K562 (cell line): ENCODE data around the gene CRAMP1. TPM values are rescaled to one million over a fixed set of nuclear protein-coding genes. Genes with fewer than 3 reads are reported as not detected.

Experiments used
- ARID3B ChIP-seq: fragments of 250-450 bp; sonication (Bioruptor Pico); IDR thresholded peaks from 2 replicates; pipeline ENCODE4 v1.4.0; 2020; ENCODE audit warnings: borderline replicate concordance
- CREB5 ChIP-seq: fragments of 250-450 bp; sonication (Bioruptor Pico); IDR thresholded peaks from 2 replicates; pipeline ENCODE4 v1.5.0; 2020; ENCODE audit warnings: mild to moderate bottlenecking
- E2F6 ChIP-seq, 2 experiments: IDR thresholded peaks; 2 replicates each; pipeline ENCODE4 v1.6.1; 2011; ENCODE audit warnings: borderline replicate concordance in 1 of 2, control low read depth in 1 of 2, low read depth in 1 of 2, low read length in 1 of 2, mild to moderate bottlenecking in 1 of 2, mixed read lengths in 1 of 2, moderate library complexity in 1 of 2; ENCODE audit not compliant: insufficient read depth in 1 of 2, insufficient read length in 1 of 2, poor library complexity in 1 of 2, severe bottlenecking in 1 of 2; ENCODE audit errors: extremely low read depth in 1 of 2
- ESRRA ChIP-seq: fragments of 450-650 bp; IDR thresholded peaks from 2 replicates; pipeline ENCODE4 v1.6.1; 2014; ENCODE audit warnings: low read depth, mild to moderate bottlenecking, moderate library complexity, borderline replicate concordance
- FOXP1 ChIP-seq: sonication (generic); formaldehyde crosslinking; IDR thresholded peaks from 2 replicates; pipeline ENCODE4 v1.8.0; 2022; ENCODE audit warnings: mild to moderate bottlenecking, missing genetic modification reagents
- L3MBTL2 ChIP-seq: fragments of 450-650 bp; IDR thresholded peaks from 2 replicates; pipeline ENCODE4 v1.6.1; 2016; ENCODE audit warnings: mild to moderate bottlenecking, moderate library complexity
- MLLT1 ChIP-seq, 2 experiments: fragments of 450-650 bp; IDR thresholded peaks; 2 replicates each; pipeline ENCODE4 v1.6.1; 2016
- NUFIP1 ChIP-seq: fragments of 450-650 bp; IDR thresholded peaks from 2 replicates; pipeline ENCODE4 v1.6.1; 2018; ENCODE audit not compliant: partially characterized antibody
- SAP30 ChIP-seq: fragments of 200-600 bp; sonication (generic); IDR thresholded peaks from 2 replicates; pipeline ENCODE4 v1.6.1; 2012; ENCODE audit warnings: borderline replicate concordance, low read depth, mild to moderate bottlenecking, moderate library complexity, low read length, control low read depth, inconsistent platforms; ENCODE audit not compliant: insufficient read depth, poor library complexity, severe bottlenecking
- ZFX ChIP-seq: sonication (generic); formaldehyde crosslinking; IDR thresholded peaks from 2 replicates; pipeline ENCODE4 v1.8.0; 2022; ENCODE audit warnings: mild to moderate bottlenecking, missing genetic modification reagents, moderate library complexity
- ZNF609 ChIP-seq: sonication (generic); formaldehyde crosslinking; IDR thresholded peaks from 2 replicates; pipeline ENCODE4 v1.8.1; 2023; ENCODE audit warnings: missing genetic modification reagents, mild to moderate bottlenecking, borderline replicate concordance
- polyA plus RNA-seq, 8 experiments: library from polyadenylated mRNA; depleted of rRNA in 4 of 8; stranded (reverse) in 5 of 8; unstranded in 3 of 8; fragments of >200 nt; fragmentation: Nextera tagmentation in 2 of 8; fragmentation: Illumina TruSeq in 1 of 8; extraction: Ambion mirVana in 2 of 8; extraction: Trizol in 1 of 8; gene quantifications; 2 replicates each; pipeline versions ENCODE4 v1.2.1 to v1.2.3, GENCODE V29; 2011 to 2014; ENCODE audit warnings: inconsistent platforms in 1 of 8, missing spikeins in 1 of 8
- total RNA-seq, 7 experiments: library from RNA; depleted of rRNA in 6 of 7; stranded (reverse); fragments of >200 nt in 6 of 7; fragmentation: Illumina TruSeq in 2 of 7; extraction: Trizol in 2 of 7; gene quantifications; 2 replicates each; pipeline versions ENCODE4 v1.2.1 to v1.2.3, GENCODE V29; 2011 to 2021; ENCODE audit warnings: low replicate concordance in 1 of 7

The CRAMP1 gene
- total and polyA plus RNA-seq, 9 of the 15 experiments (the other 6 are each of a cell fraction or from before 2014, with no cell fraction given) = 0.52 to 20.8 (median 7.5) TPM

- TF ChIP-seq CREB5 (CRISPR knock-in tag) (no peak), NUFIP1 (no peak), ZFX (CRISPR knock-in tag) (peak; percentile 23; the same call in 1 of the 2 replicates), ARID3B (CRISPR knock-in tag) (0 out of 2 replicates have a peak, but pooled peaks have one; percentile 26), ZNF609 (no peak), E2F6 (IDR thresholded peaks at IDR 0.05; ENCODE audit: borderline replicate concordance in 1 of 2, extremely low read depth in 1 of 2, insufficient read depth in 1 of 2, insufficient read length in 1 of 2, low read depth in 1 of 2, low read length in 1 of 2, poor library complexity in 1 of 2, severe bottlenecking in 1 of 2) (peak; percentile 42 to 45), SAP30 (peak; percentile 29), MLLT1 (IDR thresholded peaks at IDR 0.05) (peak in 1 of 2 experiments; percentile 54; a peak in 1 of 4 replicates), FOXP1 (CRISPR knock-in tag) (no peak), L3MBTL2 (peak; percentile 91), ESRRA (no peak)
Observed at GRCh38 chr16:1706386-1707192, 94.4 kb downstream of the CRAMP1 start (continued).
